IPS-18c (cell line): ENCODE results near the gene OCSTAMP.
A peak's percentile ranks its signal among the peaks of the same experiment; 100 is the strongest.

ENCODE experiments used
- H3K4me3 ChIP-seq: 2 replicates; pipeline ENCODE4 v1.7.0; 2013; ENCODE audit warnings: low read depth, mild to moderate bottlenecking, low read length, moderate library complexity; ENCODE audit not compliant: insufficient read depth
- H3K9me3 ChIP-seq: one replicate; pipeline ENCODE4 v1.6.1; 2013; ENCODE audit warnings: mild to moderate bottlenecking, low read length, moderate library complexity; ENCODE audit not compliant: control insufficient read depth, insufficient read depth

OCSTAMP gene

GRCh38 chr20:46576774-46577395 is 26.4 kb upstream of the OCSTAMP start:
- no peak overlapping the region for H3K4me3 ChIP-seq
- H3K9me3 ChIP-seq = no peaks in the 10 kb centered on the region

GRCh38 chr20:46575937-46576461 is 25.5 kb upstream of the OCSTAMP start:
- H3K9me3 ChIP-seq = no peaks in the 10 kb centered on the region
- H3K4me3 ChIP-seq = no peak overlapping the region

DNA sequence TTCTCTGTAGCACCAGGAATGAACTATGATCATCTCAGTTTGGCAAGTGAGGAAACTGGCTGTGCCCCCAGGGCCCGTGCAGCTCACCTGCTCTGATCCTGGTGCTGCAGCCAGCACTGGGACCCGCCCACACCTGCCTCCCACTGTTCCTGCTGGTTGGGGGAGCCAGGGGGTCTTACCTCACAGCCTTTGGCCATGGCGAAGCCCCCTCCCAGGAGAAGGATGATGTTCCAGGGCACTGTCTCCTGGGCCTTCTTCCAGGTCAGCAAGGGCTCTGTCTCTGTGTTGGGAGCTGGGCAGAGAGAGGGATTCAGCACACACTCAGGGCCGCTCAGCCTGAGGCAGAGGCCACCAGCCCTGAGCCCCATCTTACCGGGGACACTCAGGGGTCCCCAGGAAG is 24.9 kb upstream of the OCSTAMP start:
- Histone ChIP-seq H3K4me3 (no peak overlapping the region), H3K9me3 (no peaks in the 10 kb centered on the region)

DNA sequence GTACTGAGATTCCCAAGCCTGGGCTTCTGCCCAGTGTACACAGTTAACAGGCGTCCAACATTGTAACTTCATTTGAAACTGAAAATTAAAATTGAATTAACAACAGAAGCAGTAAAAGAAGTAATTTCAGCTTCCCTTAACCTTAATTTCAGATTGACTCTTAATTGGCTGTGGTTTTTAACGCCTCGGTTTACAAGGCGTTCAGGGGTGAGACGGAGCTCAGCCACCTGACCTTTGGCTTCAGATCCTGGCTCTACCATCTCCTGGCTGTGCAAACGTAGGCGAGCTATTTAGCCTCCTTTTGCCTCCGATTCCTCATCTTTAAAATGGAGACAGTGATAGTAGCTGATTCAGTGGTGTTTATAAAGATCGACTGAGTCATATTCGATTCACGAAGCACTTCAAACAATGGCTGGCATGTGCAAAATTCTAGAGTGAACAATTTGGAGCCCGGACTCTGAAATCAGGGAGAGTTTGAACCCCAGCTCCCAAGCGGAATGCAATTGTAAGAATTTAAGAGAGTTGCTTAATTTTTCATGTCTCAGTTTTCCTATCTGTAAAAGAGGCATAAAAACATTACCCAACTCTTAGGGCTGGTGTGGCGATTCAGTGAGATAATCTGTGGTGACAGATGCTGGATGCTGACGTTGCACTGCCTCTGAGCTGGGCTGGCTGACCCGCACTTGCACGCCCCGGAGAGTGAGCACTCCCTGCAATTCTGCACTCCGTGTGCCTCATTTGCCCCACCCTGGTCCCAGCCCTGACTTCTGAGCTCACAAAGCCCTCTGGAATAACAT is 23.5 kb upstream of the OCSTAMP start:
- Histone ChIP-seq H3K4me3 (no peak overlapping the region), H3K9me3 (no peaks in the 10 kb centered on the region)

GRCh38 chr20:46573234-46573633 is 22.8 kb upstream of the OCSTAMP start:
- no peaks in the 10 kb centered on the region for H3K9me3 ChIP-seq
- no peak overlapping the region for H3K4me3 ChIP-seq

GRCh38 chr20:46572790-46573189 is 22.3 kb upstream of the OCSTAMP start:
- no peak overlapping the region for H3K4me3 ChIP-seq
- no peaks in the 10 kb centered on the region for H3K9me3 ChIP-seq

DNA sequence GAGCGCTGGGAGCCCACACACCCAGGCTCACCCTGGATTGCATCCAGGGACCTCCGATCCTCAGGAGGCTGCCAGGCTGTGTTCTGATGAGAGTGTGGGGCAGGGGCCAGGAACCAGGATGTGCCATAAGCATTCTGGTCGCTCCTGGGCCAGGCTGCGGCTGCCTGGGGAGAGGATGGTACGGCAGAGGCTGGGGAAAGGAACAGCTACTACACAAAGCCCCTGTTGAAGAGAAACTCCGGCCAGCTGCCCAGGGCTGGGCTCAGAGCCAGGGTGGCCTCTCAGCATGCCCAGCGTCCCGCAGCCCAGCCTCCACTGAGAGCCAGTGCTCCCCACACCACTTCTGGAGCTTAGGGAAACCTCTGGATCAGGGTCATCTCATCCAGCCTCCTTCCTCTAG is 21.7 kb upstream of the OCSTAMP start:
- H3K4me3 ChIP-seq = no peak overlapping the region
- no peaks in the 10 kb centered on the region for H3K9me3 ChIP-seq

GRCh38 chr20:46571418-46571817 is 21.0 kb upstream of the OCSTAMP start:
- Histone ChIP-seq H3K9me3 (no peaks in the 10 kb centered on the region), H3K4me3 (no peak overlapping the region)

DNA sequence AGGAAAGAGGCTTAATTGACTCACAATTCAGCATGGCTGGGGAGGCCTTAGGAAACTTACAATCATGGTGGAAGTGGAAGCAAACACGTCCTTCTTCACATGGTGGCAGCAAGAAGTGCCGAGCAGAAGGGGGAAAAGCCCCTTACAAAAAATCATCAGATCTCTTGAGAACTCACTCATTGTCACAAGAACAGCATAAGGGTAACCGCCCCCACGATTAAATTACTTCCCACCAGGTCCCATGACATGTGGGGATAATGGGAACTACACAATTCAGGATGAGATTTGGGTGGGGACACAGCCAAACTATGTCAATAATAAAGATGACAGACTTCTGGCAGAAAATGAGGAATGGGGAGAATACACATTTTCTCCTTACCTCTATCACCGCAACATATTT is 20.5 kb upstream of the OCSTAMP start:
- no peak overlapping the region for H3K4me3 ChIP-seq
- H3K9me3 ChIP-seq = no peaks in the 10 kb centered on the region

DNA sequence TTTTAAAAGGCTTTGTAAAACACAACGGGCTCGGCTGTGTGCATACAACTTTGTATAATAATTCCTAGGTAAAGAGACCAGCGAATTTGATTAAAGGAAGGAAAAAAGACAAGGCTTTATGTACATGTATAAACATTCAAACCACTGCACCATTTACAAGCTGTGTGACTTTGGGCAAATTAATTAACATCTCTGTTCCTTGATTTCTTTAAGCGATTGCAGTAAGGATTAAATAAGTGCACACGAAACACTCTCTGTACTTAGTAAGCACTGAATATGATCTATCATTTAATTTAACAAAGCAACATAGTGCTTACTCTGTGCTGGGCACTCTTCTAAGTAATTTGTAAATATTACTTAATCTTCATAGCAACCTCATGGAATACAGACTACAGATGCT is 19.5 kb upstream of the OCSTAMP start:
- Histone ChIP-seq H3K9me3 (no peaks in the 10 kb centered on the region), H3K4me3 (no peak overlapping the region)

GRCh38 chr20:46568570-46569129 is 18.2 kb upstream of the OCSTAMP start:
- Histone ChIP-seq H3K9me3 (no peaks in the 10 kb centered on the region), H3K4me3 (no peak overlapping the region)

DNA sequence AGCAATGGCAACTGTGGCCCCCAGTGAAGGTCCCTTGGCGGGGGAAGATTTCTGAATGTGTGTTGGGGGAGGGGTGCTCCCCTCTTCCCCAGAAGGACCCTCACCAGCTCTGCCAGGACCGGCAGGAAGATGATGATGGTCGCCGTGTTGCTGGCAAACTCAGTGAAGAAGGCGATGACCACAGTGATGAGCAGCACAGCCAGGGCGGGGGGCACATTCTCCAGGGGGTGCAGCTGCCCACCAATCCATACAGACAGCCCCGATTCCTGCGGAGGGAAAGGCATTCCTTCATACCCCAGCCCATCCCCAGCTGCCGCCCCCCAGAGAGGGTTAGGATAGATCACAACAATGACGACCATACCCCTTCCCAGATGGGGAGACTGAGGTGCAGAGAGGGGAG is 15.7 kb upstream of the OCSTAMP start:
- H3K9me3 ChIP-seq = no peaks in the 10 kb centered on the region
- H3K4me3 ChIP-seq = no peak overlapping the region

- no peak overlapping the region for H3K4me3 ChIP-seq
Observed at GRCh38 chr20:46564241-46564957, 13.9 kb upstream of the OCSTAMP start.

DNA sequence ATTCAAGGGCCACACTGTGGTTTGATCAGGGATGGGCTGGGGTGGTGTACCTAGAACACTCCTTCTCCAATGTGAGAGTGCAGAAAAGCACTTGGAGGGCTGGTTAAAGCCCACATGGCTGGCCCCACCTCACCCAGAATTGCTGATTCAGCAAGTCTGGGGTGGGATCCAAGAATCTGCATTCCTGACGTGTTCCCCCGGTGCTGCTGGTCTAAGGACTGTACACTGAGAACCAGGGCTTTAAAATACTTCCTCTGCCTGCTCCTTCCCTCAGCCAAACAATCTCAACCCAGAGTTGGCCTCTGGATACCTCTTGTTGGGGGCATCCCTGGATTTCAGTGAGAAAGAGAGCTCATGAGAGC is 13.4 kb upstream of the OCSTAMP start:
- H3K9me3 ChIP-seq = no peaks in the 10 kb centered on the region
- no peak overlapping the region for H3K4me3 ChIP-seq

More at GRCh38 chr20:46564241-46564957, 13.9 kb upstream of the OCSTAMP start:
- no peaks in the 10 kb centered on the region for H3K9me3 ChIP-seq

GRCh38 chr20:46563170-46563859 is 12.9 kb upstream of the OCSTAMP start:
- no peaks in the 10 kb centered on the region for H3K9me3 ChIP-seq
- H3K4me3 ChIP-seq = no peak overlapping the region; the same call in 1 of the 2 replicates

DNA sequence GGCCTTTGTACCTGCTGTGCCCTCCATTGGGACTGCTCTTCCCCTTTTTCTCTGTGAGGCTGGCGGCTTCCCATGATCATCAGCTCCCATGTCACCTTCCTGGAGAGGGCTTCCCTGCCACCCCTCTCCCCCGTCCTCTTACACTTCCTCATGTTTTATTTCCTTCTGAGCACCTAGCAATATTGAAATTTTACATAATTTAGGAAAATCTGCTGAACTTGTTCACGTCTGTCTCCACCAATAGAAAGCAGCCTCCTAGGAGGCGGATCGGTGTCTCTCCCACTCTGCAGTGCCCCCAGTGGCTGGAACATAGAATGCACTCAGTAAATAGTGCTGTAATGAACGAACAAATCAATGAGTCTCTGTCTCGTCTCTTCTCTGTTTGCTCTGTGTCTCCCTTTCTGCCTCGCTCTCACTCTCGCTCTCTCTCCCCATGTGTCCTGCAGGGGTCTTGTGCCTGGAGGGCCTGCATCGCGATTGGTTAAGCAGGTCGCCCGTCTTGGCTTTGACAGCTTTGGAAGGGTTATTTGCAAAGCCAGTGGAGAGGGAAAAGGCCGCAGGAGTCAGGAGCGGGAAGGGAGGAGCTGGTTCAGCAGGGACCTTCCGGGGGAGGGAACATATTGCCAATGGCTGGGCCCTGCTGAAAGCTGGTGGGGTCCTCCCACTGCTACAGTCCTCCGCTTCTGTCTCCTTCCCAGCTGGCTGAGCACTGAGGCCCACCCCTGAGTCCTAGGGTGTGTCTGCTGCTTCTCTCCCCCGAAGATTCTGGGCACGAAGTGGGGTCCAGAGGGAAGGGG is 12.1 kb upstream of the OCSTAMP start:
- Histone ChIP-seq H3K9me3 (no peaks in the 10 kb centered on the region), H3K4me3 (peak overlapping the region; percentile 15; the same call in 1 of the 2 replicates)
